H1 (cell line): ENCODE data around the gene RHOG. TPM values are rescaled to one million over a fixed set of nuclear protein-coding genes. Genes with fewer than 3 reads are reported as not detected.

ENCODE experiments used
- JUND ChIP-seq: IDR thresholded peaks from 2 replicates; pipeline ENCODE4 v1.6.1; 2011; ENCODE audit warnings: mild to moderate bottlenecking, improper control_type of control experiment, low read length
- RBBP5 ChIP-seq: IDR thresholded peaks from 2 replicates; pipeline ENCODE4 v1.7.1; 2012; ENCODE audit warnings: low read depth, mild to moderate bottlenecking, inconsistent platforms, low read length, moderate library complexity, borderline replicate concordance
- RXRA ChIP-seq: IDR thresholded peaks from 2 replicates; pipeline ENCODE4 v1.6.1; 2011; ENCODE audit warnings: low read depth, mild to moderate bottlenecking, low read length, moderate library complexity; ENCODE audit not compliant: insufficient read depth
- TAF7 ChIP-seq: optimal IDR thresholded peaks from 2 replicates; pipeline ENCODE3; 2011; ENCODE audit warnings: low read depth, mild to moderate bottlenecking, inconsistent platforms, low read length, moderate library complexity, borderline replicate concordance
- polyA plus RNA-seq, 7 experiments: library from polyadenylated mRNA; depleted of rRNA in 3 of 7; stranded (reverse) in 5 of 7; unstranded in 2 of 7; fragments of >200 nt in 5 of 7; fragments of 200-250 nt in 2 of 7; gene quantifications; 1 replicate in 5 of 7; 2 replicates in 1 of 7; 4 replicates in 1 of 7; pipeline versions ENCODE4 v1.2.1 to v1.2.3, GENCODE V29; 2011 to 2013; ENCODE audit warnings: missing spikeins in 2 of 7, mixed read lengths in 2 of 7
- total RNA-seq: library from RNA; stranded (reverse); fragmentation: NEBNext Ultra II Directional; extraction: Animal tissue kit (Norgen Biotek cat#: 25700); gene quantifications from 2 replicates; pipeline ENCODE4 v1.2.1, GENCODE V29; 2021

The RHOG gene
- total and polyA plus RNA-seq, 2 of the 8 experiments (the other 6 are each of a cell fraction or from before 2014, with no cell fraction given) = 28.3 to 69.6 TPM

GRCh38 chr11:3886985-3887384, 46.2 kb upstream of the RHOG start (continued):
- TF ChIP-seq RXRA = no peak
- no peak for TF ChIP-seq JUND
- no peak for TF ChIP-seq TAF7
- TF ChIP-seq RBBP5 = no peak
